Body of pancreas (tissue), 4 donors: ENCODE data around the gene CTNND2. TPM values are rescaled to one million over a fixed set of nuclear protein-coding genes. Genes with fewer than 3 reads are reported as not detected.

Source experiments
- ATAC-seq: fragments of 150-250 bp; one replicate; pipeline ENCODE4 v1.9.1; 2016
- DNase-seq, 4 donors: peaks; one replicate each; pipeline ENCODE4 v3.0.0-alpha.2; 2019
- H3K27ac ChIP-seq, 4 donors: fragments of 200-600 bp; sonication (generic); 1 replicate in 3 of 4; 2 replicates in 1 of 4; pipeline versions ENCODE4 v1.5.1 to v1.6.1; 2016 to 2019; ENCODE audit warnings: mild to moderate bottlenecking in 1 of 4, mixed read lengths in 1 of 4, moderate library complexity in 1 of 4
- H3K27me3 ChIP-seq, 2 donors: fragments of 200-600 bp; sonication (generic); one replicate each; pipeline ENCODE4 v1.6.0; 2016; ENCODE audit warnings: mild to moderate bottlenecking in 1 of 2
- H3K36me3 ChIP-seq, 2 donors: fragments of 200-600 bp; sonication (generic); replicated peaks in 1 of 2; 2 replicates each; pipeline ENCODE4 v1.5.1; 2016; ENCODE audit warnings: low read depth in 2 of 2; ENCODE audit not compliant: insufficient read depth in 1 of 2
- H3K4me1 ChIP-seq: fragments of 200-600 bp; sonication (generic); one replicate; pipeline ENCODE4 v1.6.0; 2016
- H3K4me3 ChIP-seq, 2 donors: fragments of 200-600 bp; sonication (generic); 1 replicate in 1 of 2; 2 replicates in 1 of 2; pipeline ENCODE4 v1.5.1; 2016 to 2019
- H3K9me3 ChIP-seq, 3 donors: fragments of 200-600 bp; sonication (generic); 1 replicate in 2 of 3; 2 replicates in 1 of 3; pipeline ENCODE4 v1.5.1; 2016
- POLR2A ChIP-seq, 3 donors: fragments of 450-650 bp; IDR thresholded peaks; one replicate each; pipeline ENCODE4 v1.6.1; 2016; ENCODE audit warnings: antibody characterized with exemption in 3 of 3, mild to moderate bottlenecking in 2 of 3
- WGBS, 2 donors: methylation state at CpG; one replicate each; pipeline ENCODE4 v1.1.5; 2017; 5-methylcytosine and 5-hydroxymethylcytosine counted together
- intact Hi-C: fragments of 100-400 bp; cut with DNase I; formaldehyde crosslinking; loops from one replicate; pipeline ENCODE4 v1.15.1; 2023
- total RNA-seq, 2 donors: library from RNA; depleted of rRNA; stranded (reverse); fragments of >200 nt; gene quantifications; one replicate each; pipeline ENCODE4 v1.1.0, GENCODE V29; 2016
- TF ChIP-seq, protein P1 (sequence below), 7 experiments: fragments of 450-650 bp in 4 of 7; fragments of 200-600 bp in 3 of 7; sonication (generic) in 3 of 7; IDR thresholded peaks; one replicate each; pipeline ENCODE4 v1.5.1; 2016 to 2019; ENCODE audit warnings: antibody characterized with exemption in 7 of 7

The CTNND2 gene
- total RNA-seq, 2 donors from 2014 or later, result 21.0 to 82.4 TPM

DNA sequence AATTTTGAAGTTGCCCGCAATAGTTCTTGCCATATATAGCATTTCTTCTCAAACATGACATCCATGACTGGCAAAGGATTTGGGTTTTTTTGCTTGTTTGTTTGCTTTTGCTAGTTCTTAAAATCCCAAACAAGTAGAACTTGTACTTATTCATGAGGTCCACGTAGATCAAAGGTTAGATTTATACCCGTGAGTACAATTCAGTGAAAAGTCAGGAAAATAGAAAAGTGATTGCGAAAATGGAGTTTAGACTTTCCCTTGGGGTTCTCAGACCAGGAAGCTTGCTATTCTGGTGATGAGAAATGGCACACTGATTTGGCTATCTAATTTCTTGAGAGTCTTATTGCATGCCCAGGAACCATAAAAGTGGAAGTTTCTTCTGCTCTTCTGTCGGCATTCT, 304.7 kb downstream of the CTNND2 start:
- no peak for TF ChIP-seq POLR2A (IDR thresholded peaks at IDR 0.05)
- no peak for ATAC-seq
- WGBS, 2 donors, result 91 to 94% methylated on average over 5 of the region's 5 CpGs
- Histone ChIP-seq H3K27ac (no peak overlapping the region), H3K36me3 (no peaks in the 10 kb centered on the region), H3K9me3 (no peaks in the 10 kb centered on the region), H3K27me3 (no peaks in the 10 kb centered on the region), H3K4me1 (peaks cover 44% of the 10 kb centered on the region), H3K4me3 (no peak overlapping the region)
- intact Hi-C loops, result no loop called here
- DNase-seq, result no peak

DNA sequence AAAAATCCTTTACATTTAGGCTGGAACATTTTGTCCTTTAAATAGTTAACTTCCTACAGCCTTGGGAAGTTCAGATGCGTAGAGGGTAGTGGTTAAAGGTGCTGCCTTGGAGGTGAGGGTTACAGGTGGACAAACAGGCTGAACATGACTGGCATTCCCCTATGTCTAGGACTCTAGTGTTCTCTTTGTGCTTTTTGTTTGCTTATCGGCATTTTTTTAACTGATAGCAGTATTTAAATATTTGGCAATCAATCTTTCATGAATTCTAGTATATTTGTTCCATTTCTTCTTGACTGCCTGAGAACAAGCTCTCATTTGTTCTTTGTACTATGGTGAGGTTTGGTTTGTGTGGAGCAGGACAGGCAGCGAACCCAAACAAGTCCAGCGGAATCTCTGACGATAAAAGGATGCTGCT, 307.6 kb downstream of the CTNND2 start:
- intact Hi-C loops, result no loop called here
- H3K27ac ChIP-seq, result peak overlapping the region; percentile 25 to 56 (median 50)
- TF ChIP-seq, protein P1, sequence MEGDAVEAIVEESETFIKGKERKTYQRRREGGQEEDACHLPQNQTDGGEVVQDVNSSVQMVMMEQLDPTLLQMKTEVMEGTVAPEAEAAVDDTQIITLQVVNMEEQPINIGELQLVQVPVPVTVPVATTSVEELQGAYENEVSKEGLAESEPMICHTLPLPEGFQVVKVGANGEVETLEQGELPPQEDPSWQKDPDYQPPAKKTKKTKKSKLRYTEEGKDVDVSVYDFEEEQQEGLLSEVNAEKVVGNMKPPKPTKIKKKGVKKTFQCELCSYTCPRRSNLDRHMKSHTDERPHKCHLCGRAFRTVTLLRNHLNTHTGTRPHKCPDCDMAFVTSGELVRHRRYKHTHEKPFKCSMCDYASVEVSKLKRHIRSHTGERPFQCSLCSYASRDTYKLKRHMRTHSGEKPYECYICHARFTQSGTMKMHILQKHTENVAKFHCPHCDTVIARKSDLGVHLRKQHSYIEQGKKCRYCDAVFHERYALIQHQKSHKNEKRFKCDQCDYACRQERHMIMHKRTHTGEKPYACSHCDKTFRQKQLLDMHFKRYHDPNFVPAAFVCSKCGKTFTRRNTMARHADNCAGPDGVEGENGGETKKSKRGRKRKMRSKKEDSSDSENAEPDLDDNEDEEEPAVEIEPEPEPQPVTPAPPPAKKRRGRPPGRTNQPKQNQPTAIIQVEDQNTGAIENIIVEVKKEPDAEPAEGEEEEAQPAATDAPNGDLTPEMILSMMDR (IDR thresholded peaks at IDR 0.05), result no peak
- TF ChIP-seq POLR2A (IDR thresholded peaks at IDR 0.05), result no peak
- no peaks in the 10 kb centered on the region for H3K36me3 ChIP-seq
- 26 to 27% methylated on average over 5 of the region's 5 CpGs for WGBS, 2 donors
- peak; percentile 90 for ATAC-seq
- no peak overlapping the region for H3K4me3 ChIP-seq
- H3K4me1 ChIP-seq, result peaks cover 45% of the 10 kb centered on the region
- DNase-seq, result peak; percentile 31 to 69 (median 49)
- H3K27me3 ChIP-seq, result no peaks in the 10 kb centered on the region
- no peaks in the 10 kb centered on the region for H3K9me3 ChIP-seq

DNA sequence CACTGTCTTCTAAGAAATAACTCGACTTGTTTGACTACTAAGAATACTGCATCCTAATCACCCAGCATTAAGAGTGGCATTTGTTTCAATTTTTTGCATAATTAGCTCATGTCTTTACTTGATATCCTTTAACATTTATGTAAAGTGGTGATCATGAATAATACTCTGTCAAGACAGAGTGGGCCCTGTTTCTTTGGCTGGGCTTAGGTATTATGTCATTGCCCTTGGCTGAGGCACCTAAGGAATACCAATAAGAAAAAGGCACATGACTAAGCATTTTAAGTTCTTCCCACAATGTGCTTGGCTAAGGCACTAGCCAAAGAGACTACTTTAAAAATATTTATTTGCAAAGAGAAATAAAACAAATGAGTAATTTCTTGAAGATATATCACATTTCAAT, 308.1 kb downstream of the CTNND2 start:
- intact Hi-C loops, result no loop called here
- no peaks in the 10 kb centered on the region for H3K27me3 ChIP-seq
- WGBS, 2 donors, result 76 to 84% methylated on average over 1 of the region's 1 CpG
- no peaks in the 10 kb centered on the region for H3K36me3 ChIP-seq
- DNase-seq, result peak in 3 of 4 donors; percentile 29 to 49 (median 41)
- no peaks in the 10 kb centered on the region for H3K9me3 ChIP-seq
- peaks cover 49% of the 10 kb centered on the region for H3K4me1 ChIP-seq
- no peak overlapping the region for H3K4me3 ChIP-seq
- TF ChIP-seq, protein P1 (IDR thresholded peaks at IDR 0.05), result no peak
- no peak for TF ChIP-seq POLR2A (IDR thresholded peaks at IDR 0.05)
- peak; percentile 80 for ATAC-seq
- H3K27ac ChIP-seq, result peak overlapping the region in 3 of 4 donors; percentile 45 to 56 (median 54)

DNA sequence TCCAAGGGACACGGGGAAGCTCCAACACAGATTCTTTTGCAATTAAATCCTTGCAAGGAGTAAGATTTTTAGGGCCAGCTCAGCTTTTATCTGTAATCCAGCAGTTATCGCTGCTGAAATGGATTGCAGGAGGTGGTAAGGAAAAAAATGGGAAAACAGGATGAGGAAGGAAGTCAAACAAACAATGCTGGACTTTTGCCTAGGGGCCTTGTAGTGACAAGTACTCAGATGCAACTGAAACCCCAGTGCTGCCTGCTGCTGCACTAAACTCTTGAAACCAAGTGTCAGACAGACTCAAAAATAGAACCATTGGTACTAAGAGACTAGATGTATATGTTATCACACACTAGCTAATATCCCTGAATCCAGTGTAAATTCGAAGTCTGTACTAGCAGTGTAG, 309.2 kb downstream of the CTNND2 start:
- peak in 2 of 4 donors; percentile 11 to 15 for DNase-seq

DNA sequence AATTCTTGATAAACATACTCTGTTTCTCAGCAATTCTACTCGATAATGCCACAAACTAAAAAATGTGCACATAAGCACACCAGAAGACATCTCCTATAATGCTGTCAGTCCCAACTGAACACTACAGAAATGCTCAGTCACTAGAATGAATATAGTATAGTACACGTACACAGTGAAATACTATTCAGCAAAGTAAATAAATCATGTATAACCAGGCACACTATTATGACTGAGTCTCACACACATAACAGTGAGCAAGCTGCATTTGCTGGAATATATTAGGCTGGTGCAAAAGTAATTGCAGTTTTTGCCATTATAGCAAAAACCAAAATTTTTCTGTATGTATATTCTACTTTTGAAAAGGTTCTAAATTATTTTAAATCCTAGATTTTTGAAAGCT, 310.2 kb downstream of the CTNND2 start:
- Histone ChIP-seq H3K27ac (peak overlapping the region in 1 of 4 donors; percentile 56), H3K36me3 (no peaks in the 10 kb centered on the region), H3K4me1 (peaks cover 52% of the 10 kb centered on the region), H3K27me3 (no peaks in the 10 kb centered on the region), H3K9me3 (no peaks in the 10 kb centered on the region), H3K4me3 (no peak overlapping the region)
- TF ChIP-seq POLR2A (IDR thresholded peaks at IDR 0.05), result no peak
- TF ChIP-seq, protein P1 (IDR thresholded peaks at IDR 0.05), result no peak
- no peak for DNase-seq
- 79% methylated on average over 2 of the region's 2 CpGs for WGBS, 2 donors
- intact Hi-C loops, result no loop called here
- ATAC-seq, result no peak

More for the DNA sequence above, 309.2 kb downstream of the CTNND2 start:
- H3K27me3 ChIP-seq, result no peaks in the 10 kb centered on the region
- WGBS, 2 donors, result 26 to 27% methylated on average over 3 of the region's 3 CpGs
- no peak for ATAC-seq
- H3K4me1 ChIP-seq, result peaks cover 52% of the 10 kb centered on the region
- TF ChIP-seq POLR2A (IDR thresholded peaks at IDR 0.05), result no peak
- TF ChIP-seq, protein P1 (IDR thresholded peaks at IDR 0.05), result no peak
- H3K36me3 ChIP-seq, result no peaks in the 10 kb centered on the region
- H3K27ac ChIP-seq, result peak overlapping the region in 3 of 4 donors; percentile 3 to 56 (median 15)
- intact Hi-C loops, result no loop called here
- H3K9me3 ChIP-seq, result no peaks in the 10 kb centered on the region
- H3K4me3 ChIP-seq, result no peak overlapping the region
